CD14-positive monocyte (primary cell): ENCODE results near the gene LRRC4C. TPM values are rescaled to one million over a fixed set of nuclear protein-coding genes. Genes with fewer than 3 reads are reported as not detected.

Experiments
- DNase-seq, 3 donors: peaks; one replicate each; pipeline ENCODE4 v3.0.0-alpha.2; 2011 to 2022
- H2AFZ ChIP-seq: 2 replicates; pipeline ENCODE4 v1.6.0; 2012; ENCODE audit warnings: mild to moderate bottlenecking, low read depth, low read length, inconsistent platforms; ENCODE audit not compliant: insufficient read depth, poor library complexity, severe bottlenecking
- H3K27ac ChIP-seq, 2 donors: 1 replicate in 1 of 2; 2 replicates in 1 of 2; pipeline ENCODE4 v1.5.1; 2012 to 2013; ENCODE audit warnings: low read length in 2 of 2, control low read depth in 1 of 2, inconsistent platforms in 1 of 2, low read depth in 1 of 2, mild to moderate bottlenecking in 1 of 2
- H3K27me3 ChIP-seq, 2 donors: one replicate each; pipeline versions ENCODE4 v1.6.0 to v1.6.1; 2011 to 2013; ENCODE audit warnings: low read length in 2 of 2; ENCODE audit not compliant: control insufficient read depth in 2 of 2, insufficient read depth in 2 of 2
- H3K36me3 ChIP-seq, 2 donors: replicated peaks in 1 of 2; 1 replicate in 1 of 2; 2 replicates in 1 of 2; pipeline versions ENCODE4 v1.5.1 to v1.6.1; 2012 to 2013; ENCODE audit warnings: low read length in 2 of 2, control low read depth in 1 of 2, inconsistent platforms in 1 of 2, mild to moderate bottlenecking in 1 of 2; ENCODE audit not compliant: insufficient read depth in 2 of 2, control insufficient read depth in 1 of 2
- H3K4me1 ChIP-seq, 2 donors: 1 replicate in 1 of 2; 2 replicates in 1 of 2; pipeline versions ENCODE4 v1.5.1 to v1.6.1; 2012 to 2013; ENCODE audit warnings: low read length in 2 of 2, control low read depth in 1 of 2, inconsistent platforms in 1 of 2, mild to moderate bottlenecking in 1 of 2, moderate library complexity in 1 of 2; ENCODE audit not compliant: insufficient read depth in 2 of 2, control insufficient read depth in 1 of 2
- H3K4me2 ChIP-seq: replicated peaks from 2 replicates; pipeline ENCODE3; 2012; ENCODE audit warnings: low read length, moderate library complexity, mild to moderate bottlenecking; ENCODE audit not compliant: poor library complexity, severe bottlenecking; ENCODE audit errors: extremely low read depth
- H3K4me3 ChIP-seq, 3 experiments: fragments of 200-600 bp in 1 of 3; sonication (generic) in 1 of 3; replicated peaks in 1 of 3; 1 replicate in 2 of 3; 2 replicates in 1 of 3; pipeline ENCODE4 v1.5.1; 2011 to 2013; ENCODE audit warnings: low read length in 3 of 3, mild to moderate bottlenecking in 3 of 3, control low read depth in 2 of 3, low read depth in 2 of 3, inconsistent platforms in 1 of 3, moderate library complexity in 1 of 3
- H3K79me2 ChIP-seq: 2 replicates; pipeline ENCODE4 v1.6.0; 2012; ENCODE audit warnings: mild to moderate bottlenecking, control low read depth, inconsistent platforms, low read length, moderate library complexity; ENCODE audit not compliant: insufficient read depth
- H3K9ac ChIP-seq: 2 replicates; pipeline ENCODE4 v1.6.0; 2017; ENCODE audit warnings: low read length, mild to moderate bottlenecking; ENCODE audit not compliant: insufficient read depth, poor library complexity, severe bottlenecking
- H3K9me3 ChIP-seq, 2 donors: replicated peaks in 1 of 2; 1 replicate in 1 of 2; 2 replicates in 1 of 2; pipeline versions ENCODE4 v1.5.1 to v1.6.1; 2012 to 2013; ENCODE audit warnings: low read length in 2 of 2, control low read depth in 1 of 2; ENCODE audit not compliant: control insufficient read depth in 1 of 2, insufficient read depth in 1 of 2
- H4K20me1 ChIP-seq: 2 replicates; pipeline ENCODE4 v1.6.0; 2012; ENCODE audit warnings: mild to moderate bottlenecking, low read length, control low read depth, moderate library complexity; ENCODE audit not compliant: insufficient read depth
- H3K27ac Mint-ChIP-seq, 7 donors: one replicate each; pipeline ENCODE4 v1.8.0; 2020; ENCODE audit warnings: mild to moderate bottlenecking in 7 of 7, mixed read lengths in 7 of 7, moderate library complexity in 6 of 7, inconsistent platforms in 2 of 7
- H3K27me3 Mint-ChIP-seq, 3 donors: one replicate each; pipeline ENCODE4 v1.8.0; 2021 to 2022; ENCODE audit warnings: low read depth in 3 of 3, mild to moderate bottlenecking in 3 of 3, mixed read lengths in 3 of 3, moderate library complexity in 3 of 3, inconsistent platforms in 1 of 3
- H3K36me3 Mint-ChIP-seq, 2 donors: one replicate each; pipeline ENCODE4 v1.8.0; 2020; ENCODE audit warnings: mixed read lengths in 2 of 2, inconsistent platforms in 1 of 2, mild to moderate bottlenecking in 1 of 2
- H3K4me1 Mint-ChIP-seq: one replicate; pipeline ENCODE4 v1.8.0; 2020; ENCODE audit warnings: mild to moderate bottlenecking, mixed read lengths
- H3K4me3 Mint-ChIP-seq, 2 donors: one replicate each; pipeline ENCODE4 v1.8.0; 2020; ENCODE audit warnings: mild to moderate bottlenecking in 2 of 2, mixed read lengths in 2 of 2, moderate library complexity in 1 of 2
- H3K9me3 Mint-ChIP-seq, 7 donors: one replicate each; pipeline ENCODE4 v1.8.0; 2020 to 2022; ENCODE audit warnings: mixed read lengths in 7 of 7, mild to moderate bottlenecking in 6 of 7, moderate library complexity in 6 of 7, inconsistent platforms in 2 of 7
- CTCF ChIP-seq: fragments of 200-600 bp; IDR thresholded peaks from one replicate; pipeline ENCODE4 v1.8.0; 2022; ENCODE audit warnings: antibody characterized with exemption, mild to moderate bottlenecking
- WGBS: methylation state at CpG from one replicate; pipeline ENCODE4 v1.1.5; 2013; ENCODE audit warnings: missing lambda C conversion rate; ENCODE audit not compliant: insufficient coverage; 5-methylcytosine and 5-hydroxymethylcytosine counted together
- intact Hi-C, 2 donors: fragments of 100-400 bp; cut with micrococcal nuclease; formaldehyde crosslinking; loops; one replicate each; pipeline versions ENCODE4 v1.15.0 to v1.15.1; 2023
- polyA plus RNA-seq, 3 donors: library from polyadenylated mRNA; depleted of rRNA in 1 of 3; unstranded in 2 of 3; stranded (reverse) in 1 of 3; fragments of 300-500 nt in 2 of 3; fragments of >200 nt in 1 of 3; fragmentation: Illumina TruSeq in 2 of 3; gene quantifications; 1 replicate in 2 of 3; 2 replicates in 1 of 3; pipeline ENCODE4 v1.2.3, GENCODE V29; 2012 to 2021

The LRRC4C gene
- polyA plus RNA-seq, 3 donors, result not detected

- H3K36me3 Mint-ChIP-seq, result no peaks in the 10 kb centered on the region
- no peak overlapping the region for H3K27ac Mint-ChIP-seq
- H3K36me3 ChIP-seq, result no peaks in the 10 kb centered on the region
- H3K27me3 ChIP-seq, result no peaks in the 10 kb centered on the region
- H3K9me3 Mint-ChIP-seq, result no peaks in the 10 kb centered on the region
- H3K27me3 Mint-ChIP-seq, result peaks cover 0 to 3% (median 0%) of the 10 kb centered on the region in 3 donors
- no peak overlapping the region for H3K4me3 ChIP-seq
- WGBS, result no CpG with 5 or more reads among the region's 3 CpGs
- no peak overlapping the region for H3K27ac ChIP-seq
- no peak overlapping the region for H2AFZ ChIP-seq
- H3K79me2 ChIP-seq, result no peaks in the 10 kb centered on the region
- no peak for DNase-seq
- no peaks in the 10 kb centered on the region for H3K9me3 ChIP-seq
- H4K20me1 ChIP-seq, result no peaks in the 10 kb centered on the region
- intact Hi-C loops, result no loop called here
- H3K4me3 Mint-ChIP-seq, result no peak overlapping the region
- no peak overlapping the region for H3K4me2 ChIP-seq
- no peaks in the 10 kb centered on the region for H3K4me1 Mint-ChIP-seq
- H3K4me1 ChIP-seq, result no peaks in the 10 kb centered on the region
- no peak overlapping the region for H3K9ac ChIP-seq
- TF ChIP-seq CTCF, result no peak
Measured at GRCh38 chr11:41451011-41451410, 8.4 kb downstream of the LRRC4C start.

- Mint-ChIP-seq H3K4me3 (no peak overlapping the region), H3K36me3 (no peaks in the 10 kb centered on the region), H3K4me1 (no peaks in the 10 kb centered on the region), H3K9me3 (no peaks in the 10 kb centered on the region), H3K27me3 (peaks cover 0 to 3% (median 0%) of the 10 kb centered on the region in 3 donors), H3K27ac (no peak overlapping the region)
- Histone ChIP-seq H4K20me1 (no peaks in the 10 kb centered on the region), H3K36me3 (no peaks in the 10 kb centered on the region), H3K4me2 (no peak overlapping the region), H2AFZ (no peak overlapping the region), H3K9ac (no peak overlapping the region), H3K27ac (no peak overlapping the region), H3K9me3 (no peaks in the 10 kb centered on the region), H3K27me3 (no peaks in the 10 kb centered on the region), H3K79me2 (no peaks in the 10 kb centered on the region), H3K4me1 (no peaks in the 10 kb centered on the region), H3K4me3 (no peak overlapping the region)
- WGBS, result no CpG with 5 or more reads among the region's 2 CpGs
- TF ChIP-seq CTCF, result no peak
- no peak for DNase-seq
- intact Hi-C loops, result no loop called here
Measured at GRCh38 chr11:41449483-41450050, 9.9 kb downstream of the LRRC4C start.
